H9 (cell line): ENCODE results near the gene ABHD17C. TPM values are rescaled to one million over a fixed set of nuclear protein-coding genes. Genes with fewer than 3 reads are reported as not detected.

Source experiments
- DNase-seq: peaks from one replicate; pipeline ENCODE4 v3.0.0-alpha.2; 2017
- H2AFZ ChIP-seq: one replicate; pipeline ENCODE4 v1.6.1; 2013; ENCODE audit warnings: mild to moderate bottlenecking, low read length, control low read depth, moderate library complexity
- H2AK5ac ChIP-seq: 2 replicates; pipeline ENCODE4 v1.6.1; 2013; ENCODE audit warnings: low read length, control low read depth, mixed read lengths; ENCODE audit not compliant: insufficient read length
- H2BK120ac ChIP-seq: one replicate; pipeline ENCODE4 v1.6.1; 2013; ENCODE audit warnings: low read depth, mild to moderate bottlenecking, low read length, control low read depth, inconsistent platforms; ENCODE audit not compliant: poor library complexity, severe bottlenecking
- H2BK12ac ChIP-seq: 2 replicates; pipeline ENCODE4 v1.6.1; 2013; ENCODE audit warnings: low read length, control low read depth, mixed read lengths, low read depth; ENCODE audit not compliant: insufficient read length
- H2BK15ac ChIP-seq: 2 replicates; pipeline ENCODE4 v1.6.1; 2013; ENCODE audit warnings: low read depth, low read length, control low read depth
- H2BK20ac ChIP-seq: one replicate; pipeline ENCODE4 v1.6.1; 2013; ENCODE audit warnings: low read depth, mild to moderate bottlenecking, low read length, control low read depth, inconsistent platforms; ENCODE audit not compliant: poor library complexity, severe bottlenecking
- H2BK5ac ChIP-seq: 2 replicates; pipeline ENCODE4 v1.6.1; 2013; ENCODE audit warnings: low read length, control low read depth, mixed read lengths; ENCODE audit not compliant: insufficient read length
- H3K14ac ChIP-seq: 2 replicates; pipeline ENCODE4 v1.6.1; 2013; ENCODE audit warnings: low read length, control low read depth; ENCODE audit not compliant: insufficient read depth
- H3K18ac ChIP-seq: 2 replicates; pipeline ENCODE4 v1.6.1; 2013; ENCODE audit warnings: low read depth, mild to moderate bottlenecking, mixed read lengths, low read length, control low read depth; ENCODE audit not compliant: insufficient read length
- H3K23ac ChIP-seq: 2 replicates; pipeline ENCODE4 v1.6.1; 2013; ENCODE audit warnings: low read length, control low read depth, mixed read lengths, low read depth; ENCODE audit not compliant: insufficient read length
- H3K23me2 ChIP-seq: 2 replicates; pipeline ENCODE4 v1.6.1; 2013; ENCODE audit warnings: low read depth, mild to moderate bottlenecking, mixed read lengths, low read length, control low read depth; ENCODE audit not compliant: insufficient read length, poor library complexity, severe bottlenecking
- H3K27ac ChIP-seq: 2 replicates; pipeline ENCODE4 v1.5.1; 2013; ENCODE audit warnings: low read length, control low read depth, mixed read lengths, low read depth; ENCODE audit not compliant: insufficient read length
- H3K27me3 ChIP-seq: 2 replicates; pipeline ENCODE4 v1.6.1; 2013; ENCODE audit warnings: low read length, control low read depth, inconsistent platforms; ENCODE audit not compliant: insufficient read depth
- H3K4ac ChIP-seq: 2 replicates; pipeline ENCODE4 v1.6.1; 2013; ENCODE audit warnings: low read depth, mild to moderate bottlenecking, control low read depth, inconsistent platforms, low read length, moderate library complexity
- H3K4me1 ChIP-seq: 2 replicates; pipeline ENCODE4 v1.6.1; 2013; ENCODE audit warnings: low read length, control low read depth, inconsistent platforms; ENCODE audit not compliant: insufficient read depth
- H3K4me2 ChIP-seq: 2 replicates; pipeline ENCODE4 v1.6.1; 2013; ENCODE audit warnings: low read length, control low read depth, mixed read lengths; ENCODE audit not compliant: insufficient read length, insufficient read depth
- H3K56ac ChIP-seq: 2 replicates; pipeline ENCODE4 v1.6.1; 2013; ENCODE audit warnings: low read depth, mild to moderate bottlenecking, mixed read lengths, low read length, control low read depth; ENCODE audit not compliant: insufficient read length
- H3K79me1 ChIP-seq: 2 replicates; pipeline ENCODE4 v1.6.1; 2013; ENCODE audit warnings: low read depth, mild to moderate bottlenecking, moderate library complexity, low read length, control low read depth, inconsistent platforms; ENCODE audit not compliant: insufficient read depth, poor library complexity, severe bottlenecking
- H3K79me2 ChIP-seq: 2 replicates; pipeline ENCODE4 v1.6.1; 2013; ENCODE audit warnings: low read length, control low read depth, inconsistent platforms; ENCODE audit not compliant: insufficient read depth
- H3K9ac ChIP-seq: 2 replicates; pipeline ENCODE4 v1.6.1; 2013; ENCODE audit warnings: low read length, control low read depth, mixed read lengths; ENCODE audit not compliant: insufficient read length; ENCODE audit errors: extremely low read depth
- H3K9me3 ChIP-seq: one replicate; pipeline ENCODE4 v1.6.1; 2013; ENCODE audit warnings: low read depth, low read length, inconsistent platforms; ENCODE audit not compliant: control insufficient read depth
- H3T11ph ChIP-seq: one replicate; pipeline ENCODE4 v1.6.1; 2013; ENCODE audit warnings: mild to moderate bottlenecking, low read length, control low read depth, inconsistent platforms
- H4K20me1 ChIP-seq: one replicate; pipeline ENCODE4 v1.6.1; 2013; ENCODE audit not compliant: control insufficient read depth, insufficient read length, insufficient read depth
- H4K5ac ChIP-seq: 2 replicates; pipeline ENCODE4 v1.6.1; 2013; ENCODE audit warnings: low read depth, mild to moderate bottlenecking, mixed read lengths, low read length, control low read depth; ENCODE audit not compliant: insufficient read length
- H4K8ac ChIP-seq: replicated peaks from 2 replicates; pipeline ENCODE4 v1.6.1; 2013; ENCODE audit warnings: low read length, control low read depth, mixed read lengths, low read depth; ENCODE audit not compliant: insufficient read length
- H4K91ac ChIP-seq: 2 replicates; pipeline ENCODE4 v1.6.1; 2013; ENCODE audit warnings: low read depth, mild to moderate bottlenecking, moderate library complexity, mixed read lengths, low read length, control low read depth; ENCODE audit not compliant: insufficient read length
- H3K27ac Mint-ChIP-seq, 3 experiments: 2 replicates in 2 of 3; 3 replicates in 1 of 3; pipeline ENCODE4 v1.8.0; 2020 to 2021; ENCODE audit warnings: mixed read lengths in 3 of 3, mild to moderate bottlenecking in 1 of 3, moderate library complexity in 1 of 3
- H3K27me3 Mint-ChIP-seq: 2 replicates; pipeline ENCODE4 v1.8.0; 2021; ENCODE audit warnings: low read depth, mild to moderate bottlenecking, moderate library complexity, mixed read lengths
- H3K36me3 Mint-ChIP-seq, 3 experiments: 2 replicates in 2 of 3; 3 replicates in 1 of 3; pipeline ENCODE4 v1.8.0; 2020 to 2021; ENCODE audit warnings: low read depth in 3 of 3, mixed read lengths in 3 of 3; ENCODE audit not compliant: insufficient read depth in 1 of 3
- H3K4me1 Mint-ChIP-seq, 2 experiments: 2 replicates each; pipeline ENCODE4 v1.8.0; 2020; ENCODE audit warnings: mixed read lengths in 2 of 2
- H3K4me3 Mint-ChIP-seq, 2 experiments: 2 replicates in 1 of 2; 3 replicates in 1 of 2; pipeline ENCODE4 v1.8.0; 2020 to 2021; ENCODE audit warnings: mild to moderate bottlenecking in 2 of 2, mixed read lengths in 2 of 2, moderate library complexity in 1 of 2
- H3K9me3 Mint-ChIP-seq, 2 experiments: 2 replicates in 1 of 2; 3 replicates in 1 of 2; pipeline ENCODE4 v1.8.0; 2020; ENCODE audit warnings: mild to moderate bottlenecking in 2 of 2, mixed read lengths in 2 of 2, moderate library complexity in 1 of 2
- WGBS: extraction: QIAGEN DNeasy Blood & Tissue Kit; methylation state at CpG from one replicate; pipeline ENCODE4 v1.1.7; 2013; ENCODE audit warnings: missing lambda C conversion rate, low lambda C conversion rate, mixed read lengths; ENCODE audit not compliant: insufficient read length; ENCODE audit errors: extremely low coverage; 5-methylcytosine and 5-hydroxymethylcytosine counted together
- total RNA-seq: library from RNA; stranded (reverse); gene quantifications from 2 replicates; pipeline ENCODE4 v1.2.1, GENCODE V29; 2021
- TF ChIP-seq, protein P1 (sequence below): fragments of 200-600 bp; sonication (generic); conservative IDR thresholded peaks from 3 replicates; pipeline ENCODE4 v1.8.0; 2021; ENCODE audit warnings: antibody characterized with exemption, mild to moderate bottlenecking

Gene ABHD17C
- total RNA-seq, 1 experiment from 2014 or later = 21.5 TPM

DNA sequence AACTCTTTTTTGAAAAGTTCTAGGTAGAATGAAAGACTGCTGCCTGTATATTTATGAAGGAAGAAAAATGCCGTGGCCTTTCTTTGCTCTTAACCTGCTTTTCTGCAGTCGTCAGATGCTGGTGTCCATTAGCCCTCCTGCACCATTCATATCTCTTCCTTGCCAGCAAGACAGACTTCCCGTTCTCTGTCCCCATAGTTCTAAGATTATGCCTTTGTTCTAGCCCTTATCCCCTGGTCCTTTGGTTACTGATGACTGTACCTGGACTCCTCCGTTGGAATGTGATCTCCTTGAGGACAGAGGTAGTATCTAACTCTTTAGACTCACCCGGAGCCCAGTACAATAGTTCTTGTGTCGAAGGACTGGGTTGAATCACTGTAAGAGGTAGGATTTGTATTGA lies 16.8 kb downstream of the ABHD17C start:
- Histone ChIP-seq H2BK15ac (no peak overlapping the region), H3K56ac (no peak overlapping the region), H2AFZ (no peak overlapping the region), H2BK12ac (no peak overlapping the region), H3K4ac (no peak overlapping the region), H2BK20ac (no peak overlapping the region), H3K23me2 (no peaks in the 10 kb centered on the region), H4K91ac (no peak overlapping the region), H3K9me3 (no peaks in the 10 kb centered on the region), H2BK120ac (no peak overlapping the region), H3K23ac (no peak overlapping the region), H4K5ac (no peak overlapping the region), H3K27ac (no peak overlapping the region), H3K27me3 (no peaks in the 10 kb centered on the region), H3K4me2 (no peak overlapping the region), H3K9ac (peak overlapping the region; percentile 13), H3K79me1 (peaks cover 3% of the 10 kb centered on the region), H3K79me2 (0 out of 2 replicates have a peak, but pooled peaks cover 1% of the 10 kb centered on the region), H3K14ac (no peak overlapping the region), H4K20me1 (no peaks in the 10 kb centered on the region), H3K18ac (no peak overlapping the region), H4K8ac (no peak overlapping the region), H3K4me1 (no peaks in the 10 kb centered on the region; the same call in 1 of the 2 replicates), H2BK5ac (no peak overlapping the region), H3T11ph (no peak overlapping the region), H2AK5ac (no peak overlapping the region)
- Mint-ChIP-seq H3K4me3 (no peak overlapping the region), H3K9me3 (no peaks in the 10 kb centered on the region; a peak in 1 of 5 replicates), H3K4me1 (peaks cover 22 to 35% of the 10 kb centered on the region in 2 experiments), H3K27ac (peak overlapping the region in 2 of 3 experiments; percentile 5 to 88; a peak in 1 of 7 replicates), H3K27me3 (no peaks in the 10 kb centered on the region), H3K36me3 (no peaks in the 10 kb centered on the region)
- TF ChIP-seq, protein P1, sequence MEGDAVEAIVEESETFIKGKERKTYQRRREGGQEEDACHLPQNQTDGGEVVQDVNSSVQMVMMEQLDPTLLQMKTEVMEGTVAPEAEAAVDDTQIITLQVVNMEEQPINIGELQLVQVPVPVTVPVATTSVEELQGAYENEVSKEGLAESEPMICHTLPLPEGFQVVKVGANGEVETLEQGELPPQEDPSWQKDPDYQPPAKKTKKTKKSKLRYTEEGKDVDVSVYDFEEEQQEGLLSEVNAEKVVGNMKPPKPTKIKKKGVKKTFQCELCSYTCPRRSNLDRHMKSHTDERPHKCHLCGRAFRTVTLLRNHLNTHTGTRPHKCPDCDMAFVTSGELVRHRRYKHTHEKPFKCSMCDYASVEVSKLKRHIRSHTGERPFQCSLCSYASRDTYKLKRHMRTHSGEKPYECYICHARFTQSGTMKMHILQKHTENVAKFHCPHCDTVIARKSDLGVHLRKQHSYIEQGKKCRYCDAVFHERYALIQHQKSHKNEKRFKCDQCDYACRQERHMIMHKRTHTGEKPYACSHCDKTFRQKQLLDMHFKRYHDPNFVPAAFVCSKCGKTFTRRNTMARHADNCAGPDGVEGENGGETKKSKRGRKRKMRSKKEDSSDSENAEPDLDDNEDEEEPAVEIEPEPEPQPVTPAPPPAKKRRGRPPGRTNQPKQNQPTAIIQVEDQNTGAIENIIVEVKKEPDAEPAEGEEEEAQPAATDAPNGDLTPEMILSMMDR = no peak
- DNase-seq = no peak
- no CpG with 5 or more reads among the region's 6 CpGs for WGBS
